C4-2B (cell line): ENCODE results near the gene ITPR1.

Experiments used
- CTCF ChIP-seq: fragments of 450-650 bp; conservative IDR thresholded peaks from 2 replicates; pipeline ENCODE4 v1.5.1; 2017; ENCODE audit warnings: mild to moderate bottlenecking
- ZFX ChIP-seq: fragments of 450-650 bp; IDR thresholded peaks from 2 replicates; pipeline ENCODE4 v1.6.1; 2017

DNA sequence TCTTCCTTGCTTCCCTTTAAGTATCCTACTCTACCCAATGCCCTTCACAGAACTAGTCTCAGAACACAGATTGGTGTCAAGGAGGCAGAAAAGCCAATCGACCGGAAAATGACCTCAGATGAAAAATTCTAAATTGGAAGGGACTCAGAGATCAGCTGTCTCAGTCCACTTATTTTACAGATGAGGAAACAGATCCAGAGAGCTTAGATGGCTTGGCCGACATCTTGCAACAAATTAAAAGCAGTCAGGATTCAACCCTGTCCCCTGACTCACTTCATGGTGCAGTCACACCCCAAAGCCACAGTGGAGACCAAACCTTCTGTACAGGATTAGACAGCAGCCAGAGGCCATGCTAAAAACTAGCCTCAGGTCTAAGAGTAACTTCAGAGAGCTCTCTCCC is 316.8 kb downstream of the ITPR1 start:
- TF ChIP-seq CTCF (no peak), ZFX (no peak)
